Measurements from ENCODE around the gene CHST2. TPM values are rescaled to one million over a fixed set of nuclear protein-coding genes. Genes with fewer than 3 reads are reported as not detected.

Gene CHST2
- total RNA-seq, 1 experiment from 2014 or later, result 1.7 TPM

GRCh38 chr3:143168855-143169192, 49.3 kb downstream of the CHST2 start:
- CTCF ChIA-PET, result no interaction called here
- TF ChIP-seq EZH2 (IDR thresholded peaks at IDR 0.05) (no peak), ELF1 (IDR thresholded peaks at IDR 0.05; ENCODE audit: borderline replicate concordance, low read depth) (no peak), ZNF274 (IDR thresholded peaks at IDR 0.05; ENCODE audit: low read depth, low read length) (no peak), SIN3A (IDR thresholded peaks at IDR 0.05; ENCODE audit: low read depth) (no peak), RAD21 (IDR thresholded peaks at IDR 0.05; ENCODE audit: low read depth) (no peak), CBX3 (IDR thresholded peaks at IDR 0.05; ENCODE audit: low read depth) (no peak), ZFX (IDR thresholded peaks at IDR 0.05) (no peak), TCF7L2 (IDR thresholded peaks at IDR 0.05; ENCODE audit: borderline replicate concordance, extremely low read depth, insufficient read depth, insufficient read length) (no peak), JUND (IDR thresholded peaks at IDR 0.05) (no peak), FOSL1 (IDR thresholded peaks at IDR 0.05; ENCODE audit: low read depth) (no peak), CEBPB (IDR thresholded peaks at IDR 0.05; ENCODE audit: low read depth) (no peak), POLR2AphosphoS5 (IDR thresholded peaks at IDR 0.05; ENCODE audit: low read depth, low read length) (no peak), SRF (IDR thresholded peaks at IDR 0.05; ENCODE audit: low read depth) (no peak), YY1 (IDR thresholded peaks at IDR 0.05; ENCODE audit: extremely low read depth, insufficient replicate concordance, low read depth, low read length) (no peak), ATF3 (IDR thresholded peaks at IDR 0.05) (no peak), EGR1 (IDR thresholded peaks at IDR 0.05; ENCODE audit: low read depth) (no peak)
- TF ChIP-seq, protein P1, sequence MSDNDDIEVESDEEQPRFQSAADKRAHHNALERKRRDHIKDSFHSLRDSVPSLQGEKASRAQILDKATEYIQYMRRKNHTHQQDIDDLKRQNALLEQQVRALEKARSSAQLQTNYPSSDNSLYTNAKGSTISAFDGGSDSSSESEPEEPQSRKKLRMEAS (IDR thresholded peaks at IDR 0.05), result no peak
- TF ChIP-seq, protein P2, sequence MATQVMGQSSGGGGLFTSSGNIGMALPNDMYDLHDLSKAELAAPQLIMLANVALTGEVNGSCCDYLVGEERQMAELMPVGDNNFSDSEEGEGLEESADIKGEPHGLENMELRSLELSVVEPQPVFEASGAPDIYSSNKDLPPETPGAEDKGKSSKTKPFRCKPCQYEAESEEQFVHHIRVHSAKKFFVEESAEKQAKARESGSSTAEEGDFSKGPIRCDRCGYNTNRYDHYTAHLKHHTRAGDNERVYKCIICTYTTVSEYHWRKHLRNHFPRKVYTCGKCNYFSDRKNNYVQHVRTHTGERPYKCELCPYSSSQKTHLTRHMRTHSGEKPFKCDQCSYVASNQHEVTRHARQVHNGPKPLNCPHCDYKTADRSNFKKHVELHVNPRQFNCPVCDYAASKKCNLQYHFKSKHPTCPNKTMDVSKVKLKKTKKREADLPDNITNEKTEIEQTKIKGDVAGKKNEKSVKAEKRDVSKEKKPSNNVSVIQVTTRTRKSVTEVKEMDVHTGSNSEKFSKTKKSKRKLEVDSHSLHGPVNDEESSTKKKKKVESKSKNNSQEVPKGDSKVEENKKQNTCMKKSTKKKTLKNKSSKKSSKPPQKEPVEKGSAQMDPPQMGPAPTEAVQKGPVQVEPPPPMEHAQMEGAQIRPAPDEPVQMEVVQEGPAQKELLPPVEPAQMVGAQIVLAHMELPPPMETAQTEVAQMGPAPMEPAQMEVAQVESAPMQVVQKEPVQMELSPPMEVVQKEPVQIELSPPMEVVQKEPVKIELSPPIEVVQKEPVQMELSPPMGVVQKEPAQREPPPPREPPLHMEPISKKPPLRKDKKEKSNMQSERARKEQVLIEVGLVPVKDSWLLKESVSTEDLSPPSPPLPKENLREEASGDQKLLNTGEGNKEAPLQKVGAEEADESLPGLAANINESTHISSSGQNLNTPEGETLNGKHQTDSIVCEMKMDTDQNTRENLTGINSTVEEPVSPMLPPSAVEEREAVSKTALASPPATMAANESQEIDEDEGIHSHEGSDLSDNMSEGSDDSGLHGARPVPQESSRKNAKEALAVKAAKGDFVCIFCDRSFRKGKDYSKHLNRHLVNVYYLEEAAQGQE (IDR thresholded peaks at IDR 0.05; ENCODE audit: low read depth), result no peak
- TF ChIP-seq, protein P3, sequence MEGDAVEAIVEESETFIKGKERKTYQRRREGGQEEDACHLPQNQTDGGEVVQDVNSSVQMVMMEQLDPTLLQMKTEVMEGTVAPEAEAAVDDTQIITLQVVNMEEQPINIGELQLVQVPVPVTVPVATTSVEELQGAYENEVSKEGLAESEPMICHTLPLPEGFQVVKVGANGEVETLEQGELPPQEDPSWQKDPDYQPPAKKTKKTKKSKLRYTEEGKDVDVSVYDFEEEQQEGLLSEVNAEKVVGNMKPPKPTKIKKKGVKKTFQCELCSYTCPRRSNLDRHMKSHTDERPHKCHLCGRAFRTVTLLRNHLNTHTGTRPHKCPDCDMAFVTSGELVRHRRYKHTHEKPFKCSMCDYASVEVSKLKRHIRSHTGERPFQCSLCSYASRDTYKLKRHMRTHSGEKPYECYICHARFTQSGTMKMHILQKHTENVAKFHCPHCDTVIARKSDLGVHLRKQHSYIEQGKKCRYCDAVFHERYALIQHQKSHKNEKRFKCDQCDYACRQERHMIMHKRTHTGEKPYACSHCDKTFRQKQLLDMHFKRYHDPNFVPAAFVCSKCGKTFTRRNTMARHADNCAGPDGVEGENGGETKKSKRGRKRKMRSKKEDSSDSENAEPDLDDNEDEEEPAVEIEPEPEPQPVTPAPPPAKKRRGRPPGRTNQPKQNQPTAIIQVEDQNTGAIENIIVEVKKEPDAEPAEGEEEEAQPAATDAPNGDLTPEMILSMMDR (IDR thresholded peaks at IDR 0.05 in 2 of 3, conservative IDR thresholded peaks at IDR 0.05 in 1 of 3; ENCODE audit: borderline replicate concordance in 1 of 3, insufficient read depth in 1 of 3, low read depth in 2 of 3, low read length in 2 of 3), result no peak
- POLR2A ChIA-PET, result no interaction called here
- no peaks in the 10 kb centered on the region for H3K9me2 ChIP-seq (ENCODE audit: insufficient read depth)
- no peaks in the 10 kb centered on the region for H4K20me1 ChIP-seq (ENCODE audit: insufficient read depth)
- no peaks in the 10 kb centered on the region for H3K36me3 ChIP-seq (ENCODE audit: control insufficient read depth in 1 of 2, insufficient read depth in 2 of 2, low read length in 2 of 2)
- intact Hi-C loops (cut with micrococcal nuclease), result no loop called here
- H3K4me1 ChIP-seq (ENCODE audit: control insufficient read depth in 1 of 2, insufficient read depth in 2 of 2, low read length in 2 of 2), result peaks cover 3 to 10% of the 10 kb centered on the region in 2 experiments; a peak in 3 of 4 replicates
- BruUV-seq (replicated peaks), result no TSS peak
- no peak for ATAC-seq
- H3K79me2 ChIP-seq (ENCODE audit: insufficient read depth, low read length), result no peaks in the 10 kb centered on the region
- H3K9ac ChIP-seq (ENCODE audit: low read length), result no peak overlapping the region
- H3K9me3 ChIP-seq (ENCODE audit: control insufficient read depth in 1 of 2, insufficient read depth in 1 of 2, low read depth in 1 of 2, low read length in 2 of 2), result no peaks in the 10 kb centered on the region
- no peak overlapping the region for H3K4me2 ChIP-seq (ENCODE audit: low read length)
- H3K27me3 ChIP-seq (ENCODE audit: insufficient read depth, low read length), result no peaks in the 10 kb centered on the region
- RAD21 ChIA-PET (ENCODE audit: low non-redundant PET in 1 of 2, low total read pairs in 2 of 2, uncharacterized antibody in 2 of 2, unreplicated experiment in 2 of 2), result no interaction called here
- no peak overlapping the region for H3K4me3 ChIP-seq (replicated peaks in 1 of 2; ENCODE audit: low read depth in 1 of 2, low read length in 2 of 2)
- H2AFZ ChIP-seq (ENCODE audit: low read depth, low read length, poor library complexity, severe bottlenecking), result no peak overlapping the region
- no peak for DNase-seq (ENCODE audit: low read depth, low spot score)
- H3K27ac ChIP-seq (ENCODE audit: low read depth, low read length), result no peak overlapping the region
